GM08714 (cell line): ENCODE data around the gene GPR87.

Experiments
- H3K4me3 ChIP-seq: fragments of 200-500 bp; sonication (Bioruptor generic); 2 replicates; pipeline ENCODE4 v1.5.1; 2014; ENCODE audit warnings: mild to moderate bottlenecking, low read length, inconsistent platforms
- ZNF274 ChIP-seq: IDR thresholded peaks from 2 replicates; pipeline ENCODE4 v1.6.1; 2012; ENCODE audit warnings: mild to moderate bottlenecking, low read depth, low read length

GPR87 gene

GRCh38 chr3:151316267-151316991, at the start of gene GPR87:
Gene GPR87, minus strand, starts transcription at chr3:151316820. Its CDS starts 16,720 bp downstream, at chr3:151300100.
- no peak within 1 kb of the TSS for H3K4me3 ChIP-seq
- TF ChIP-seq ZNF274, result no peak

GRCh38 chr3:151362751-151363174, 46.1 kb upstream of the GPR87 start:
- no peak for TF ChIP-seq ZNF274
- H3K4me3 ChIP-seq, result no peak overlapping the region

- TF ChIP-seq ZNF274, result no peak
Observed at GRCh38 chr3:151357463-151357850, 40.8 kb upstream of the GPR87 start.

GRCh38 chr3:151356794-151357462, 40.3 kb upstream of the GPR87 start:
- TF ChIP-seq ZNF274, result no peak
- no peak overlapping the region for H3K4me3 ChIP-seq

More at GRCh38 chr3:151357463-151357850, 40.8 kb upstream of the GPR87 start:
- no peak overlapping the region for H3K4me3 ChIP-seq

- H3K4me3 ChIP-seq, result no peak overlapping the region
Observed at GRCh38 chr3:151351648-151352047, 35.0 kb upstream of the GPR87 start.

GRCh38 chr3:151351219-151351618, 34.6 kb upstream of the GPR87 start:
- no peak overlapping the region for H3K4me3 ChIP-seq
- no peak for TF ChIP-seq ZNF274

More at GRCh38 chr3:151351648-151352047, 35.0 kb upstream of the GPR87 start:
- TF ChIP-seq ZNF274, result no peak

- TF ChIP-seq ZNF274, result no peak
- H3K4me3 ChIP-seq, result no peak overlapping the region
Observed at GRCh38 chr3:151350656-151351055, 34.0 kb upstream of the GPR87 start.

GRCh38 chr3:151347432-151347831, 30.8 kb upstream of the GPR87 start:
- no peak overlapping the region for H3K4me3 ChIP-seq
- TF ChIP-seq ZNF274, result no peak

- H3K4me3 ChIP-seq, result no peak overlapping the region
- TF ChIP-seq ZNF274, result no peak
Observed at GRCh38 chr3:151346292-151346691, 29.7 kb upstream of the GPR87 start.

GRCh38 chr3:151345859-151346258, 29.2 kb upstream of the GPR87 start:
- no peak for TF ChIP-seq ZNF274
- no peak overlapping the region for H3K4me3 ChIP-seq

GRCh38 chr3:151331696-151332095, 15.1 kb upstream of the GPR87 start:
- no peak overlapping the region for H3K4me3 ChIP-seq

GRCh38 chr3:151330899-151331298, 14.3 kb upstream of the GPR87 start:
- H3K4me3 ChIP-seq, result no peak overlapping the region
- no peak for TF ChIP-seq ZNF274

More at GRCh38 chr3:151331696-151332095, 15.1 kb upstream of the GPR87 start:
- no peak for TF ChIP-seq ZNF274

- no peak overlapping the region for H3K4me3 ChIP-seq
- TF ChIP-seq ZNF274, result no peak
Observed at GRCh38 chr3:151330379-151330778, 13.8 kb upstream of the GPR87 start.

GRCh38 chr3:151329363-151329762, 12.7 kb upstream of the GPR87 start, which contains the start of gene P2RY13:
Gene P2RY13, minus strand, starts transcription at chr3:151329549. Its CDS starts 21 bp downstream, at chr3:151329528.
- no peak for TF ChIP-seq ZNF274
- H3K4me3 ChIP-seq, result no peak within 1 kb of the TSS
